Astrocyte of the hippocampus (primary cell): ENCODE data around the gene KIF6.

Experiments
- DNase-seq: peaks from one replicate; pipeline ENCODE4 v3.0.0; 2011; ENCODE audit warnings: low read depth, low spot score

The KIF6 gene

DNA sequence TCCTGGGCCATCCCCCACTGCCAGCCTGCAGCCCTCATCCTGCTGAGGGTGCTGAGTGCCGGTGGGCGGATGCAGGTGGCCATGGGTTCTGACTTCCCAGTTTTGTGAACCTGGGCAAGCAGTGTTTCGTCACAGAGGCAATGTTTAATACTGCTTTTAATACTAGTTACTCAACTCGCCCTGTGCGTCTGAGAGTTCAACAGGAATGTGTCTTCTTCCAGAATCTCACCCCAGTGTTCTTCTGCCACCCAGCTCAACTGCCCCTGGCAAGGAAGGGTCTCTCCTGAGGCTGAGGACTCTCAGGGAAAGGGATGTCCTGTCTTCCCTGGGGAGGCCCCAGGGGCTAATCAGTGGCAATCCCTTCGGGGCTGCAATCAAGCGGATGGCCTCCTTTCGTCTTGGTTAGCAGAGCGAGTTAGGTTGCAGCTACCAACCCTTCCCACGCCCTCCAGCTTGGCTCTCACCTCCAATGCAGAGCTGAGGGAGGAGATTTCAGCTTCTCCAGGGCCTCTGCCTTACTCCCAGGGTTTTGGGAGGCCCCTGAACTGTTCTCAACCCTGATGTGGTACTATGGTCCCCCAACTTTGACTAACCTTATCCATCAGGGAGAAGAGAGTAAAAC lies 404.7 kb downstream of the KIF6 start:
- DNase-seq: no peak

DNA sequence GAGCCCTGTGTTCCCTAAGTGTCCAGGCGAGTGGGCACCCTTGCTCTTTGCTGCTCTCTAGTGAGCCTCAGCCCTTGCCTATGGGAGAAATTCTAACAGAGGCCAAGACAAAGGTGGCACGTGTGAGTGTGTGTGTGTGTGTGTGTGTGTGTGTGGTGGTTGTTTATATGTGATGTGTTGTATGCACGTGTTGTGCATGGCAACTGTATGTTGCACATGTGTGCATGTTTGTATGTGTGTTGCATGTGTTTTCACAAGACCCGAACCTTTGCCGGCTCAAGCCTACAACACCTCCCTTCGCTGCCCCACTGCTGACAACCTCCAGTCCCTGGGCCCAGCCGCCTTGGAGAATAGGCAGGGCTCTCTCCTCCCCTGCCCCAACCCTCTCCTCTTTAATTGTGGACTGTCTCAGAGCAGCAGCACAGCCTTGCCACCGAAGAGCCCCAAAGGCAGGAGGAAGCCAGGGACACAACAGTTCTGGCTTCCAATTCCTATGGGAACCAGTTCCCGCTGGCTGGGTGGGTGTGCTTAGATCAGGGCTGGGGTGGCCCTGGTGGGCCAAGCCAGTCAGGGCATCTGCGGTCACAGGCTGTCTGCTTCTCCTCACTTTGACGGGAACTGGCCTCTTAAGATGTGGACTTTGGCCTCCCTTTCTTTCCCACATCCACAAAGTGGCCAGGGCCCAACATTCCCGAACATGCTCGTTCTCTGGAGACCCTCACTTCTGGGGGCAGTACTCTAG lies 405.4 kb downstream of the KIF6 start:
- no peak for DNase-seq

DNA sequence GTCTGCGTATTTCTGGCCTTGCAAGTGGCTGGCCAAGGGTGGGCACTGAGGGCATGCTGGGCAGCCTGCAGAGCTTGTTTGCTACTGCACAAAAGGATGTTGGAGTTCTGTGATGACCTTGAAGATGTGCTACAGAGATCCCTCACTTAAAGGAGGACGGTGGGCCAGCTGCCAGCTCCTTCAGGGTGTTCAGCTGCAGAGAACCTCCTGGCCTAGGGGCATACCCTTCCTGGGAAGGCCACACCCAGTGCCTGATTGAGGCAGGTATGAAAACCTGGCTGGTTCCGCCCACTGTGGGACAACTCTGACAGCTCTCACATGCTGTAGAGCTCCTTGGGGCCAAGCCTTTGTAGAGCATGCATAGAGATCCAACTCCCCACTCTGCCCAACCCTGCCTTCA lies 408.0 kb downstream of the KIF6 start:
- no peak for DNase-seq

DNA sequence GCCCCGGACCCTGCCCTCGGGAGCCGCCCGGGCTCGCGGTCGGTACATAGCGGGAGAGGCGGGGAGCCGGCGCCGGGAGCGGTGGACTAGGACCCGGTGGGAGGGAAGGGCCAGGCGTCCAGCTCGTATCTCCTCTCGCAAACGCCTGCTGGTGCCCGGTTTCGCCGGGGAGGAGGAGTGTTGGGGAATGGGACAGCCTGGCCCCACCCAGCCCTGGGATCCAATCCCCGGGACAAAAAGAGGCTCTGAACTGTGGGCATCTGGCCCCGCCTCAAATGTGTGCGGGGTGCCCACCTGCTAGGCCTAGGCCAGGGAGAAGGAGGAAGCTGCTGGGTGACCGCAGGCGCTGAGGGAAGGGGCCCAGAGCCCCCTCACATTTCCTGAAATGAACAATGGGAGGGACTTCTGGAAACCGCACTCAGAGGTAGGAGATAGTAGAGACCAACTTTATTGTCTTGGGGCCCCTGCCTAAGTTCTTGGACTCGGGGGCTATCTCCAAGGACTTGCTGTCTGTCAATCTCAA lies 410.9 kb downstream of the KIF6 start, which contains the start of gene KCNK17:
Gene KCNK17 (minus strand): TSS at position 147 of the 523 bp plus-strand sequence. CDS start 99 bp downstream, at position 48.
- no peak for DNase-seq

DNA sequence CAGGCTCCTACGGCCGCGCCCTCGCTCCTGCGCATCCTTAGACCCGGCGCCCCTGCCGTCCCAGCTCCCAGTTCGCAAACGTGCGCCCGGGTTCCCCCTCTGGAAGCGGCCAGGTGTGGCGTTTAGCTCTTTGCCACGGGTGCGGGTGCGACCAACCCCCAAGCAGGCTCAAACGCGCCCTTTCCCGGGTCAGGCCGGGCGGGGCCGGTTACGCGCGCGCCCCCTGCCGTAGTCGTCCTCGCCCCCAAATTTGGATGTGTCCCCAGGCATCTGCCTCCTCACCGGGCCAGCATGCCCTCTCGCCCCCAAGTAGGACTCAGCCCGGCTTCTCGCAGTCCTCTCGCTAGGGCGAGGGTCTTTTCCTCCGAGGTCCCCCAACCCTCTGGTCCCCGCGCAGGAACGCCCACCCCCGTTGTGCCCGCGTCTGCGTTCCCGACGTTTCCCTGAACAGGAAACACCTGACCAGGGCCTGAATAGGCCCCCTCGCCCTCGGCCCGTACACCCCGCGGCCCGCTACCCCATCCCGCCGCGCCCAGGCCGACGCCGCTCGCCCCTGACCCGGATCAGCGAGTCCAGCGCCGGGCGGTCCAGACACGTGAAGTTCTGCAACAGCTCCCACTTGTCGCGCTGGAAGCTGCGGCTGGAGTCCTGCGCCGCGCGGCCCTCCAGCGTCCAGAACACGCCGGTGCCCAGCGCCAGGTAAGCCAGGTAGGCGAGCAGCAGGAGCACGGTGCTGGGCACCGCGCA lies 411.5 kb downstream of the KIF6 start:
- DNase-seq: no peak

DNA sequence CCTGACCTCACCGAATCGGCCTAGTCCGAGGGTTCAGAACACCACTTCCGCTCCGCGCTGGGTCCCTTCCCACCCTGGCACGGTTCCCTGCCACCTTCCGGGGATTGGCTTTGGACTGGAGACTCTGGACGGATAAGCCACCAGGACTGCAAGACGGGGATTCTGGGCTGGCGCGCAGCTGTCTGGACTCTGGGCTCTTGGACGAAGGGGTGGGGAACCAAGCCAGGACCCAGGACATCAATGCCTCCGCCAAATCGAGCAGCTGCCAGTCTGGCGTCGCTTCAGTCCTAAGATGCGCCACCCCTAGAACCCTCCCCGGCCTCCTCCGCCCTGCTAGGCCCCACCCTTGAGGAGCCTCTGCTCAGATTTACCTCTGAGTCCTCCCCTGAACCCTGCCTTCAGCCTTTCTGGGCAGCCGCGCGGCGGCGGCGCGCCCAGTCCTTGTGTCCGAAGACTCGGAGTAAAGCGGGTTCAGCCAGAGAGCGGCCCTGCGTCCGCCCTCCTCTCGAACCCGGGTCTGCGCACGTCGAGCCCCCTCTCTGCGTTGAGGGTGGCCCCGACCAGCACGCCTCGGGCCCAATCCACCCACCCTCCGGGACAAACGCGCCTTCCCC lies 412.2 kb downstream of the KIF6 start:
- DNase-seq: no peak

DNA sequence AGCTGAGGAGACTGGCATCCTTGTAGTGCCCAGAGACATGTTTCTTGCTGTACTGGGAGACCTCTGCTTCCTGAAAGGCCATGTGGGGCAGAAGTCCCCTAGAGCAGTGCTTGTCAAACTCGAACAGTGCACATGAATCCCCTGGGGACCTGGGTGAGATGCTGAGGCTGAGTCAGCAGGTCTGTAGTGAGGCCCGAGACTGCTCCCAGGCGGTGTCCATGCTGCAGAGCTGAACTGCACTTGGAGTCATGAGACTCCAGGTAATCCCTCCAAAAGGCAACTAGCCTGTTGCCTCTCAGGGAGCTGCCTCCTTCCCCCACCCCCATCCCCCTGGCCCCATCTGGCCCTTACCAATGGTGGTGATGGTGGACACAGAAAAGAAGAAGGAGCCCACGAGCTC lies 414.7 kb downstream of the KIF6 start:
- no peak for DNase-seq

DNA sequence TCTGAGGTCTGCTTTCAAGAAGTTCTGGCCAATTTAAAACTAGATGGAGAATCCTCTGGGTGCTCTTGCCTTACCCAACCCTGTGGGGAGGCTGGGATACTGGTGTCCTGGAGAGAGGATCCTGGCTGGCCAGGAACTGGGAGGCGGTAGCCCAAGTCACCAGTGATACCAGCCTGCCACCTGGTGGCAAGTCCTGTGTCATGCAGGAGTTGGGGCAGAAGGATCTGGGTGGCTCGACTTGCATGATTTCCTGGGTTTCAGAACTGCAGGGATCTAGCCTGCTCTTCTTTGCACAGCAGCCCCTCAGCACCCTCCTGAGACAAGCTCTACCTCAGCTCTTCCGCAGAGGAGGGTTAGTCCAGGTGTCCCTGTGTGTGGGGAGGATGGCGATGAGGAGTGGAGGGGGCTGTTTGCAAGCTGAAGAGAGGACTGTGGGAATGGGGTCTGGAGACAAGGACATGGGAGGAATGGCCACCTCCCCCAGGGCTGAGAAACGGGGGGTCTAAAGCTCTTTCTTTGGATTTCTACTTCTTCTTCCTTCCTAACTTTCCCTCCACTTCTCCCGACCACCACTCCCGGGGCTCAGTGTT lies 415.2 kb downstream of the KIF6 start:
- DNase-seq: peak; percentile 83

DNA sequence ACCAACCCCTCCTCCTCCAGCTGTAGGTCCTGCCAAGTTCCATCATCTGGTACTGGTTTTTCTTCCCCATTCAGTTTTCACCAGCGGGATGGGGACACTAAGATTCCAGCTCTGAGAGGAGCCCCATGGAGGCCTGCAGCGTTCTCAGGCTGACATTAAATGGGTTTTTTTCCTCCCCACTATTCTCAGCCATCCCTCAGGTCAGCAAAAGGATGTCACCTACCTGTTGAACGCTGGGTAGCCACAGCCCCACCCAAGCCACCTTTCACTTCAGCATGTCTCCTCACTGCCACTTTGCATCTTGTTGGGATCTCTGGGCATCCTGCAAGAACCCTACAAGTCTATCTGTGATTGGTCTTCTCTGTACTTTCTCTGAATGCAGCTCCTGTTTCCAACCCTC lies 417.7 kb downstream of the KIF6 start:
- no peak for DNase-seq

DNA sequence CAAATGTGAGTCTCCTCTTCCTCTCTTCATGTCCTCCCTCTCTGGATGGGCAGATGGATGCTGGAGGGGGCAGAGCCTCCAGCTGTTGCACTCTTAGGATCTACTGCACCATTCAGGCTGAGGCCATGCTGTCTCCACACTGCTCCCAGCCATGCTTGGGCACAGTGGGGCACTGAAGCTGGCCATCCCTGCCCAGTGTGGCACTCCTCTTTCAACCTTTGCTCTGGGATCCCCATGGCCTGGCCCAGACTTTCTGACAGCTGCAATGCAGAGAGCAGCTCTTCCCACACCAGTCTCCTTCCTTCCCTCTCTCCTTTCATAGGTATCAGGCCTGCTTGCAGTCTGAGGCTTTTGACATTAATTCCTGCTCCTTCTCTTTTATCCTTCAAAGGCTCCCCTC lies 420.3 kb downstream of the KIF6 start:
- DNase-seq: no peak

DNA sequence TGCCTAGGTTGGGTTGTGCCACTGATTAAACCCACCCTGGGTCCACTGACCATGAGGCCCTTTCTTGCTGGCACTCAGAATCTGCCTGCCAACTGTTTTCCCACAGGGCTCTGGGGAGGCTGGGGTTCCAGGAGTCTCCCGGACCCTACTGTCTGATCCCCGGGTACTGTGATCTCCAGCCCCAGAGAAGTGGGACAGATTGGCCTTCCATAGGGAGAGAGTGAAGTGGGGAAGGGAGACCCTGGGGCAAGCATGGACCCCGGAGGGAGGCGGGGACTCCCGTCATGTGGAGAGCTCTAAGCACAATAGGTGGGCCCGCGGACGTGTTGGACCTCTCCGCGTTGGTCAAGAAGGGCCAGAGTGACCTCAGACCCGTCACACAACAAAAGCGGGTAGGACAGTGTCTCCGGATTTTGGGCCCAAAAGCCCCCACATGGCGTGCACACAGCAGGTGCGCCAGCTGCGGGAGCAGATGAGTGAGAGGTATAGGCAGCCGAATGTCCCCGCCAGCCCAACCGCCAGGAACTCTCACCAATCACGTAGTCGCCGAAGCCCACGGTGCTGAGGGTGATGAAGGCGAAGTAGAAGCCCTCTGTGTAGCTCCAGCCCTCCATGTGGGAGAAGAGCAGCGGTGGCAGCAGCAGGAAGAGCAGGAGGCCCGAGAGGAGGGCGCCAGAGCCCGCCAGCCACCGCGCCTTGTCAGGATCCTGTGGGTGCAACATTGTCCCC lies 421.6 kb downstream of the KIF6 start:
- DNase-seq: no peak

DNA sequence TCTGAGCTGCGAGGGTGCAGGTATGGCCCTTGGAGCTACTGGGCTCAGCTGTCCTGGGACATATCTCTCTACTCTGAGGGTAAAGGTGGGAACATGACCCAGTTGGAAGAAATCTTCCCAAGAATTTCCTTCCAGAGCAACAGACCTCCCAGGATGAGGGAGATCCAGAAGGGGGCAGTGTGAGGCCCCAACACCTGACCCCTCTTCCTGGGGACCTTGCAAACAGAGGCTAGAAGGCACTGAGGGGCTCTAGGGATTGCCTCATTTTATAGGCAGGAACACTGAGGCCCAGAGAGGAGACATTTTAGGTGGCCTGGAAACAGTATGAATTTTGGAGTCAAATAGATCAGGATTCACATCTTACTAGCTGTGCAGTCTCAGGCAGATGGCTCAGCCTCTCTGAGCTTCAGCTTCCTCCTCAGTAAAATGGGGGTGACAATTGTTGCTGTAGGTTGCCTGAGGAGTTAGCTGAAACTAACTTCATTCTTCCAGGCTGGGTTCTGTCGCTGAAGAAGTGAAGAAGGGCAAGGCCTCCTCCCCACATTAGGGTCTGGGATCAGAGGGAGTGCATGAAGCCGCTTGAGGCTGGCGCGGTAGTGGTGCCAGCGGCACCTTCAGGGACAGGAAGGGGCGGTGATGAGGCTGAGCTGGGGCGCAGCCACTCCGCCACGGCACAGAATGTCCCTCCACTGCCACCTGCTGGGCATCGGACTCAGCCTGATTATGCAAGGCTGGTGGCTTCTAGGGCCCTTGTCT lies 422.4 kb downstream of the KIF6 start:
- DNase-seq: peak; percentile 81

DNA sequence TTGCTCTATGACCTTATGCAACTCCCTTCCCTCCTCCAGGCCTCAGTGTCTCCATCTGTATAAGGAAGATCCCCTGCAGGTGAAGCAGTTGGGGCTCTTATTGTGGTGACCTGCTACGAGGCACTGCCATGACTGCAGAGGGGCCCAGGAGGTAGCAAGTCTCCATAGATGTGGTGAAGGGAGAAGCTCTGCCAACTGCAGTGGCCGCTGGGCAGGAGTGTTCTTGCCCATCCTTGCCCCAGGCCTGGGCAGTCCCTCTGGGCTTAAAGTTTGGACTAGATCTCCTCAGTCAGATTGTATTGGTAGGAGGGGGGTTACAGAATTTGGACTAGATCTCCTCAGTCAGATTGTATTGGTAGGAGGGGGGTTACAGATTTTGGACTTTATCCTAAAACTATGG lies 423.2 kb downstream of the KIF6 start:
- DNase-seq: no peak

DNA sequence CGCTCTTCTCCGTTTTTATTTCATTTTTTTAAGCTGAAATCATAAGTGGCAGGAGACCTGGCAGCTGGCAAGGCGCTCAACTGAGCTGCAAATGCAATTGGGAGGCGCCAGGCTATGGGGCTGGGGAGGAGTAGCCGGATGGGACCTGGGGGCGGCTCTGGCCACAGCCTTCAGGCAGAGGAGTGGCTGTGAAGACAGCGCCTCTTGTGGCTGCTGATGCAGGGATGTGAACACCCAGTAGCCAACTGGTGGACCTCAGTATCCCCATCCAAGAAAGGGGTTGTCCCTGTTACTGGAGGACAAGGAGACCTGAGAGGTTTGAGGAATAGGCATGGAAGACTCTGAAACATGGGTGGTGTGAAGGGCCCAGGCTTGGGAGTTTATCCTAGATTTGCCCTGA lies 423.6 kb downstream of the KIF6 start:
- no peak for DNase-seq

DNA sequence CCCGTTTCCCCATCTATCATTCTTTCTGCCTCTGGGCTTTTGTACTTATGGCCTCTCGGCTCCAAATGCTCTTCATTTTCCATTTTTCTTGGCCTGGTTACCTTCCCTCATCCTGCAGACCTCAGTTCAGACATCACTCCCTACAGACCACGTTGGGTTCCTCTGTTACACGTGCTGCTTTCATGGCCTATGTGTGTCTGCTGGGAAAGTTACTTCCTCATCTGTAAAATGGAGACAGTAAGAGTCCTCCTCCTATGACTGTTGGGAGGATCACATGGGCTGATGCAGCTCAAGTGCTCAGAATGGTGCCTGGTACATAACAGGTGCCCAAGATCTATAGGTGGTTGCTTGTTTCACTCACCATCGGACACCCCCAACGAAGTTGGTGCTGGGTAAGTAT lies 424.5 kb downstream of the KIF6 start:
- no peak for DNase-seq

DNA sequence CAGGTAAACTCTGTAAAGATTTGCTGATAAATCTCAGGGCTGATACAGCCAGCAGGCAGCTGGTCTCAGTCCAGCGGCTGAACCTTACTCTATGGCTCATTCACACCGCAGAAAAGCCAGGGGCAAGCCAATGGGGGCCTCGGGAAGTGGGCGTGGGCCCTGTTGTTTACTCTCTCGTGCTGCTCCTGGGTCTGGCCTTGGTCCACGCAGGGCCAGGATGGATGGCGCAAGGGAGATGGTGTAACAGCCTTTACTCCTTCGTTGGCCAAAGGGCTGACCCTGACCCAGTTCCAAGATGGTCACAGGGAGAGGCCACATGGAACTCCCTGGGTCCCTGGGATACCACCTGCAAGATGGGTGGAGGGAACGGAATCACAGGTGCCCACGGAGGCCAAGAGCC lies 427.1 kb downstream of the KIF6 start:
- no peak for DNase-seq

DNA sequence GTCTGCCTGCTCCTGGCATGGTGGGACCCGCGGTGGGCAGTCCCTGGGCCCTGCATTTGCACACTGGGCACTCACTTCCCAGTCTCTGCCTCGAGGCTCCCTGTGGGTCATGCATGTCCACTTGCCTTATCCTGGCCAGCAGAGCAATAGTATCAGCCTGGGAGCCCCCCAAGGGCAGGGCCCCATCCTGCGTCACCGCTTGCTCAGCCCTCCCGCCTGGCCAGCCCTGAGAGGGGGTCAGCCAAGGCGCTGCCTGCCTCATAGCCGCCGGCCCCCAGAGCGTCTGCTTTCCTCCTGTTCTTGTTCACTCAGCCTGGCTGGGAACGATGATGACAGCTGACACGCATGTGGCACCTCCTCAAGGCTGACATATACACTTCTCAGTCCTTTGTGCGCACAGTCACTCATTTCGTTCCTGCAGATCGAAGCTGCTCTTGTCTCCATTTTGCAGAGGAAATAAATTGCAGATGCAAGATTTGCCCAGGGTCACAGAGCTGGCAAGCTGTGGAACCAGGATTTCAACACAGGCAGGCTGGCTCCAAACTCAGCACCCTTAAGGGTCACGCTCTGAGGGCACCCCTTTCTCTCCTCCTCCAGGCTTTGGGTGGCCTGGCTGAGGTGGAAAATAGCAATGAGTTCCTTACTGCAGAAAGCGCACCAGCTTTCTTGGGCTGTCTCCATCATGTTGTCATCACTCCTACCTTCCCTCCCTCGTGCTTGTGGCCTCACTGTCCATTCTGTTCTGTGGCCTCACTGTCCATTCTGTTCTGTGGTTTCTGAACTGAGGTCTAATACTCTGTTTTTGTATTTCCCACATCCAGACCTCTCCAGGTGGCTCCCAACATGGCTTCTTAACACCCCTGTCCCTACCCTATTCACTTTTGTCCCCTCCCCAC lies 428.2 kb downstream of the KIF6 start:
- no peak for DNase-seq

DNA sequence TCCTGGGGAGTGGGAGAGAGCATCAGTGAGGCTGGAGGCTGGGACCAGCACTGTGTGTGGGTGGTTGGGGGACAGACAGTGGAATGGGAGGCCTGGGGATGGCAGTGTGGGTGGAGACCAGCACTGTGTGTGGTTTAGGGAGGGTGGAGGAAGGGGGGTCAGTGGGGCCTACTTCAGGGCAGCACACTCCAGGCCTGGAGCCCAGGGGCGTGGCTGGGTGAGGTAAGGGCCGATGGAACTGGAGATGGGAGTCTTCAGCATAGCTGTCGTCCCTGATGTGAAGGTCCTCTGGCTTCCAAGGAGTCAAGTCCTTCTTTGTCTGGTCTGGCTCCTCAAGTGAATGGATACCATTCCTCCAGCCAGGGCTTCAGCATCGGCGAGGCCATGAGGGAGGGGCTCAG lies 429.6 kb downstream of the KIF6 start:
- no peak for DNase-seq

DNA sequence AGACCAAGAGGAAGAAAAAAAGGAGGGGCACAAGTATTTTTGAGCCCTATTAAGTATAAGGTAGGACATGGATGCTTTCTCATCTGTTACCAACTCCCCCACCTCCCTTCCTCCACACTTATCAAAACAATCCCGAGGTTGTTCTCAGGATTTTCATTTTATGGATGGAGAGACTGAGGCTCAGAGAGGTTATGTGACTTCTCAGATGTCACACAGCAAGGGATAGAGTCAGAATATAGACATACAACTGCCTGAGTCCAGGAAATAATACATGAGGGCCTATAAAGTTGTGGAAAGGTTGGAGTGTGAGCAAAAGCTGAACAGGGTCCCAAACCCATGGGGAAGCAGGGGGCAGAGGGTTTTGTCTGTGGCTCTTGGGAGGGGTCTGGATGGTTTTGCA lies 430.3 kb downstream of the KIF6 start:
- DNase-seq: no peak
